Loucy (cell line): ENCODE measurements around the gene TRERF1.

Experiments used
- H2AFZ ChIP-seq: fragments of 200-600 bp; sonication (generic); 2 replicates; pipeline ENCODE4 v1.6.0; 2016; ENCODE audit warnings: antibody characterized with exemption, mild to moderate bottlenecking, low read length, moderate library complexity
- H3F3A ChIP-seq: fragments of 200-600 bp; 2 replicates; pipeline ENCODE4 v1.6.0; 2016; ENCODE audit warnings: antibody characterized with exemption, low read depth, mild to moderate bottlenecking
- H3K27me3 ChIP-seq: fragments of 200-600 bp; sonication (generic); 2 replicates; pipeline ENCODE4 v1.6.1; 2014; ENCODE audit warnings: low read length, mild to moderate bottlenecking; ENCODE audit not compliant: insufficient read depth, poor library complexity, severe bottlenecking
- H3K36me3 ChIP-seq: fragments of 200-600 bp; sonication (generic); 2 replicates; pipeline ENCODE4 v1.6.1; 2016; ENCODE audit warnings: low read length; ENCODE audit not compliant: insufficient read depth
- H3K4me1 ChIP-seq: fragments of 200-600 bp; sonication (generic); 2 replicates; pipeline ENCODE4 v1.5.1; 2014; ENCODE audit warnings: low read length, mild to moderate bottlenecking; ENCODE audit not compliant: insufficient read depth, poor library complexity, severe bottlenecking
- H3K4me2 ChIP-seq: fragments of 200-600 bp; sonication (generic); 2 replicates; pipeline ENCODE4 v1.6.0; 2014; ENCODE audit warnings: antibody characterized with exemption, low read length, low read depth, mild to moderate bottlenecking; ENCODE audit not compliant: poor library complexity, severe bottlenecking
- H3K4me3 ChIP-seq: fragments of 200-600 bp; sonication (generic); 2 replicates; pipeline ENCODE4 v1.5.1; 2014; ENCODE audit warnings: low read length, mild to moderate bottlenecking, mixed read lengths; ENCODE audit not compliant: poor library complexity, severe bottlenecking
- H3K79me2 ChIP-seq: fragments of 200-600 bp; sonication (generic); 2 replicates; pipeline ENCODE4 v1.6.1; 2014; ENCODE audit warnings: low read length; ENCODE audit not compliant: insufficient read depth
- H3K9ac ChIP-seq: fragments of 200-600 bp; sonication (generic); 2 replicates; pipeline ENCODE4 v1.6.0; 2014; ENCODE audit warnings: mild to moderate bottlenecking, low read depth, low read length, moderate library complexity; ENCODE audit not compliant: poor library complexity, severe bottlenecking
- H3K9me2 ChIP-seq: fragments of 200-600 bp; sonication (generic); replicated peaks from 2 replicates; pipeline ENCODE4 v1.6.1; 2016; ENCODE audit warnings: low read depth, low read length, mixed read lengths
- H3K9me3 ChIP-seq: fragments of 200-600 bp; sonication (generic); 2 replicates; pipeline ENCODE4 v1.6.1; 2014; ENCODE audit warnings: mild to moderate bottlenecking, antibody characterized with exemption, low read length, low read depth; ENCODE audit not compliant: insufficient read depth
- H4K20me1 ChIP-seq: fragments of 200-600 bp; sonication (generic); 2 replicates; pipeline ENCODE4 v1.6.0; 2014; ENCODE audit warnings: antibody characterized with exemption, low read length, mild to moderate bottlenecking; ENCODE audit not compliant: insufficient read depth, poor library complexity, severe bottlenecking
- CTCF ChIP-seq: fragments of 200-600 bp; sonication (generic); conservative IDR thresholded peaks from 2 replicates; pipeline ENCODE4 v1.5.1; 2014; ENCODE audit warnings: mild to moderate bottlenecking, antibody characterized with exemption, low read length
- EZH2phosphoT487 ChIP-seq: fragments of 200-600 bp; IDR thresholded peaks from 2 replicates; pipeline ENCODE4 v1.6.1; 2018; ENCODE audit warnings: antibody characterized with exemption, mild to moderate bottlenecking, moderate library complexity, borderline replicate concordance

The TRERF1 gene

GRCh38 chr6:42316981-42317380, 134.7 kb downstream of the TRERF1 start:
- no peak overlapping the region for H3K9ac ChIP-seq
- no peaks in the 10 kb centered on the region; the same call in 1 of the 2 replicates for H3K36me3 ChIP-seq
- no peaks in the 10 kb centered on the region for H4K20me1 ChIP-seq
- H3K79me2 ChIP-seq: peaks cover 19% of the 10 kb centered on the region
- H3K9me3 ChIP-seq: no peaks in the 10 kb centered on the region
- H3K4me1 ChIP-seq: peaks cover 15% of the 10 kb centered on the region
- no peaks in the 10 kb centered on the region for H3K27me3 ChIP-seq
- no peak overlapping the region for H3K4me3 ChIP-seq
- no peak overlapping the region for H3K4me2 ChIP-seq
- H2AFZ ChIP-seq: no peak overlapping the region
- TF ChIP-seq CTCF (no peak), EZH2phosphoT487 (no peak)
- H3F3A ChIP-seq: no peaks in the 10 kb centered on the region
- H3K9me2 ChIP-seq: no peaks in the 10 kb centered on the region

- TF ChIP-seq CTCF: no peak
- TF ChIP-seq EZH2phosphoT487: no peak
- H3K36me3 ChIP-seq: no peaks in the 10 kb centered on the region; the same call in 1 of the 2 replicates
- no peaks in the 10 kb centered on the region for H3K9me2 ChIP-seq
- H3K4me3 ChIP-seq: no peak overlapping the region
- H4K20me1 ChIP-seq: no peaks in the 10 kb centered on the region
- peaks cover 15% of the 10 kb centered on the region for H3K79me2 ChIP-seq
- H3K4me2 ChIP-seq: no peak overlapping the region
- no peaks in the 10 kb centered on the region for H3K9me3 ChIP-seq
- no peaks in the 10 kb centered on the region for H3F3A ChIP-seq
- H2AFZ ChIP-seq: no peak overlapping the region
- peaks cover 11% of the 10 kb centered on the region for H3K4me1 ChIP-seq
- H3K9ac ChIP-seq: no peak overlapping the region
- no peaks in the 10 kb centered on the region for H3K27me3 ChIP-seq
These were observed 135.4 kb downstream of the TRERF1 start for GRCh38 chr6:42315991-42316970.

- H3K9ac ChIP-seq: no peak overlapping the region
- H3K4me2 ChIP-seq: no peak overlapping the region
- H3K4me3 ChIP-seq: no peak overlapping the region
- no peaks in the 10 kb centered on the region for H3K27me3 ChIP-seq
- H3K4me1 ChIP-seq: peaks cover 11% of the 10 kb centered on the region
- no peaks in the 10 kb centered on the region; the same call in 1 of the 2 replicates for H3K36me3 ChIP-seq
- peaks cover 7% of the 10 kb centered on the region; the same call in 1 of the 2 replicates for H3K79me2 ChIP-seq
- no peak overlapping the region for H2AFZ ChIP-seq
- no peaks in the 10 kb centered on the region for H3K9me2 ChIP-seq
- no peaks in the 10 kb centered on the region for H3F3A ChIP-seq
- no peaks in the 10 kb centered on the region for H4K20me1 ChIP-seq
- TF ChIP-seq EZH2phosphoT487 (no peak), CTCF (no peak)
- H3K9me3 ChIP-seq: no peaks in the 10 kb centered on the region
These were observed 136.3 kb downstream of the TRERF1 start for GRCh38 chr6:42315259-42315990.
